Measurements from ENCODE around the gene PTPN5. TPM values are rescaled to one million over a fixed set of nuclear protein-coding genes. Genes with fewer than 3 reads are reported as not detected.

PTPN5 gene
- total RNA-seq, 1 experiment from 2014 or later = not detected

GRCh38 chr11:18773104-18773503 lies 18.5 kb downstream of the PTPN5 start:
- no peak for DNase-seq (ENCODE audit: low read depth)

GRCh38 chr11:18772211-18772610 lies 19.4 kb downstream of the PTPN5 start:
- DNase-seq (ENCODE audit: low read depth) = no peak

- no peak for DNase-seq (ENCODE audit: low read depth)
Measured at GRCh38 chr11:18771266-18772035, 20.1 kb downstream of the PTPN5 start.

GRCh38 chr11:18770479-18771125 lies 21.0 kb downstream of the PTPN5 start:
- no peak for DNase-seq (ENCODE audit: low read depth)

DNA sequence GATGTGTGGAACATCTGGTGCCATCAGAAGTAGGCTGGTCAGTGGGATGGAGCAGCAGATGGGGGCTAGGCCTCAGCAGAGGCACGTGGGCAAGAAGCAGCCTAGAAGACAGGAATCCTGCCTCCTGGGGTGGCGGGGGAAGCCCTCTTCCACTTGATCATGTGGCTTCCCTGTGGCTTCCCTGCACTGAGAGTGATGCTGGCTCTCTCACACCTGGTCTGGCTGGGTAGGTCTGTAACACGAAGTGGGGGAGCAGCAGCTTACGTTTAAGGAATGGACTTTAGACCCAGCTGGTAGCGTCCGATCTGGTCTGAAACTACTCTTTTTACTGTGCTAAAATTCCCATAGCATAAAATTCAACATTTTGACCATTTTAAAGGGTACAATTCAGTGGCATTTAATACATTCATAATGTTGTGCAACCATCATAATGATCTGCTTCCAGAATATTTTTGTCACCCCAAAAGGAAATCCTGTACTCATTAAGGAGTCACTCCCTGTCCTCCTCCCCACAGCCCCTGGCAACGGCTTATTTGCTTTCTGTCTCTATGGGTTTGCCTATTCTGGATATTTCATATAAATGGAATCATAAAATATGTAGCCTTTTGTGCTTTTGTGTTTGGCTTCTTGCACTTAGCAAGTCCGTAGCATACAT lies 21.7 kb downstream of the PTPN5 start:
- DNase-seq (ENCODE audit: low read depth) = no peak

- DNase-seq (ENCODE audit: low read depth) = no peak
Measured at GRCh38 chr11:18768978-18769377, 22.6 kb downstream of the PTPN5 start.

DNA sequence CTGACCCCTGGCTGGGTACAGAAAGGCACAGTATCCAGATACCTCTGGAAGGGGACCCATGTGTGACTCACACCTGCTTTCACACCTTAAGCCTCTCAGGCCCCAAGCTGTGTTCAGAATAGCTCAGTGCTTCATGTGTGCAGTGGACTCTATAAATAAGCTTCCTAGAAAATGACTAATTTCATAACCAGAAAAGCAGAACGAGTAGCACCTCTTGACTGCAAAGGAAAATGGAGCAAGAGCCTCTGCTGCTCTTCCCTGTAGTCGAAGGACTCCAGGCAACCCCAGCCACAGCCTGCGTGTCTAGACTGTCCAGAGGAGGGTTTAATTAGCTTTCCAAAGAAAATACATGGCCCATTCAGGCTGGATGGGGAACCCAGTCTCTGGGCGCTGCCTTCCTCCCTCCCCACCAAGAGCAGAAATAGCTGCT lies 23.1 kb downstream of the PTPN5 start:
- peak; percentile 24 for DNase-seq (ENCODE audit: low read depth)

DNA sequence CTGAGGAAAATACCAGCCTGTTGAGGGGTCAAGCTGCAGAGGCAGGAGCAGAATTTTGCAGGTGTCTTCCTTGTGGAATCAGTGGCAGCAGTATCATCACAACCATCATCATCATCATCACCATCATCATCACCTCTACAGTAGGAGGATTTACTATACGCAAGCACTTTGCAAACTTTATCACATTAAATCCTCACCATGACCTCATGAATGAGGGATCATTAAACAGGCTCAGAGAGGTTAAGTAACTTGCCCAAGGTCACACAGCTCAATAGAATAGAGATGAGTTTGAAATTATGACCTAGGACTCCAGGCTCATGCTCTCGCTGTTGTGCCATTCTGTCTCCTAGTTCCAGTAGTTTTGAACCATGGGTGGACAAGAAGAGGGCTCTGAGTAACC lies 25.6 kb downstream of the PTPN5 start:
- DNase-seq (ENCODE audit: low read depth) = no peak

- DNase-seq (ENCODE audit: low read depth) = no peak
Measured at GRCh38 chr11:18765554-18765953, 26.0 kb downstream of the PTPN5 start.

GRCh38 chr11:18761741-18762140 lies 29.9 kb downstream of the PTPN5 start:
- no peak for DNase-seq (ENCODE audit: low read depth)

- no peak for DNase-seq (ENCODE audit: low read depth)
Measured at GRCh38 chr11:18761144-18761543, 30.5 kb downstream of the PTPN5 start.

DNA sequence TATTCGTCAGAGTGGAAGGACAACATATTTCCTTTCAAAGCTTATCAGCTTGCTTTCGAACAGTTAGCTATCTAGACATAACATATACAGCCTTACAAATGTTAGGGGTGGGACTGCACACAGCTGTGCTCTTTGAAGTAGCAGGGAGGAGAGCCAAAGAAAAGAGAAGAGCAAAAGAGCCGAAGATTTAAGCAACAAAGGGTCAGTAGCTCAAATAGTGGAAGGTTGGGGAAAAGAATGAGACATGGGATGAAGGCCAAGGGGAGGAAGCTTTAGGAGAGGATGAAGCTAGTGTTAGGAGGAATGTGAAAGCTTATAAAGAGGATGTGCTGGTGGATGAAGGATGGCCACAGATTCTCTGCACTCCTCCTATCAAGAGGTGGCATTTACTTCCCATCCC lies 33.8 kb downstream of the PTPN5 start:
- DNase-seq (ENCODE audit: low read depth) = no peak

- DNase-seq (ENCODE audit: low read depth) = no peak
Measured at GRCh38 chr11:18756889-18757288, 34.7 kb downstream of the PTPN5 start.

DNA sequence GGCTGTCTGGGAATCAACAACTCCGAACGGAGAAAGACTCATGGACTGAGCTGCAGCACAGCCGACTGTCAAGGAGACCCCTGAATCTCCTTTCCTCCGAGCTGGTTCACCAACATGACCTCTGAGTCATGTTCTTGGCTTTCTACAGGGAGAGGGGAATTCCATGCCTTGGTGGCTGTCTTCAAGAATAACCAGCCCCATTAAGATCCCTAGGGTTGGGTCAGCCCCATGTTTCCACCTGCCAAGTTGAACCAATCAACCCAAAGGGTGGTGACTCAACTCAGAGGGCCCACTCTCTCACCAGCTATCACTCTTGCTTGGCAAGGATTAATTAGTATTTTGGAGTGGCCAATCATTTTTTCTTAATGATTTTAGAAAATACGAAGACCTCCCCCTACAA lies 37.3 kb downstream of the PTPN5 start:
- DNase-seq (ENCODE audit: low read depth) = peak; percentile 74

DNA sequence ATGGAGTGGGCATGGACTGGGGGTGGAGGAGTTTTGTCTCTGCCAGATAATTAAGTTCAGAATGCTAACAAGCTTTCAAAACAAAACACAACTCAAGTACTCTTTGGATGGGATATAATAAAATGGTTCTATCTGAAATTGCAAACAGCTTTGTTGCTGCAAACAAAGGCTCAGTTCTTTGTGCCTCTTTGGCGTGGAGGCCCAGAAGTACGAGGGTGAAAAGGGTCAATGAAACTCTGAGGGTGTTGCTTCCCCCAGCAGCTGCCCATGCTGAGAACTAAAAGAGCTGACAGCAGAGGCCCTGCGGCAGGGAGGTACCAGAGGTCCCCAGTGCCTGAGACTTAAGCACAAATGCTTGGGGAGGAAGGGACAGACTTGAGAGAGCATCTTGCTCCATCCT lies 39.1 kb downstream of the PTPN5 start:
- no peak for DNase-seq (ENCODE audit: low read depth)

GRCh38 chr11:18750944-18751343 lies 40.7 kb downstream of the PTPN5 start:
- no peak for DNase-seq (ENCODE audit: low read depth)

DNA sequence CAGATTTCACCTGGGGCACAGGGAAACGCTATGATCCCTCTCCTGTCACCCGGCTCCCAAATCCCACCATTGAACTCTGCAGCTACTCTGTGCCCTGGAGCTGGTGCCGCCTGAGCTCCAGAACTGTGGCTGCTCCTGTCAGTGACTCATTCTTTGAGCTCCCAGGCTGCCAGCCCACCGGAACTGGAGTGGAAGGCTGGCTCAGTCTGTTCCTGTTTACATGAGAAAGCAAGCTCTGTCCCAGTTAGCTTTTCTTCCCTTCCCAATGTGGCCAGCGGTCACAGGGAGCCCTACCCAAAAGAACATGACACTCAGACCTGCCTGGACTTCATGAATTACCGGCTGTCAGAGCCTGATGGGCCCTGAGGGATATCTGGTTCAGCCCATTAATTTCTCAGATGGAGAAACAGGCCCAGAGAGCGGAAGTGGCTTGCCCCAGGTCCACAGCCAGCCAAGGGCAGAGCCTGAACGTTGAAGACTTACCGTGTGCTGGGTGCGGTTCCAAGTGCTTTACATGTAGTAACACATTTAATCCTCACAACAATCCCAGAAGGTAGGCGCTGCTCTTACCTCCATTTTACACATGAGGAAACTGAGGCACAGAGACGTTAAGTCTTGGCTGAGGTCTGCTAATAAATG lies 41.8 kb downstream of the PTPN5 start:
- peak; percentile 90 for DNase-seq (ENCODE audit: low read depth)

DNA sequence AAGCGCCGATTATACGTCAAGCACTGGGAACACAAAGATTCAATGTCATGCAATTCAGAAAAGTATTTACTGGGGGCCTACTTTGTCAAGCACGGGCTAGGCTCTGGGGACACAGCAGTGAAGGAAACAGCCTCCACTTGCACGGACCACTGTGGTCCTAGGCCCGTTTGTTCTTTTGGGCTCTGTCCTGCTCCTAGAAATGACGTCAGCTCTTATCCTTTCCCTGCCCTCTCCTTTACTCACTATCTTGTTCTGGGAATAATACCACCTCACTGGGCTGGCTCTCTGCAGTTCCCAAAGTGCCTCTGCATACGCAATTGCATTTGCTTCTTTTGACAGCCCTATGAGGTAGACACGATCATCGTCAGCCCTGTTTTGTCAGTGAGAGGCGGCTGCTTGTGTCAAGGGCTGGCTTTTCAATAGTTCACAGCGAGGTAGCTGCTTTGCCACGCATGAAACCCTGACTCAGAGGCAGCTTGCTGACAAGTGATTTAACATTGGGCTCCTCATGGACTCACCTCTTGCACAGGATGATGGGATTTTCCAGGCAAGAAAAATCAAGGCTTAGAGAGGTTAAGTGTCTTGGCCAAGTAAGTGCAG lies 42.7 kb downstream of the PTPN5 start:
- no peak for DNase-seq (ENCODE audit: low read depth)

GRCh38 chr11:18745251-18745650 lies 46.3 kb downstream of the PTPN5 start:
- no peak for DNase-seq (ENCODE audit: low read depth)

- no peak for DNase-seq (ENCODE audit: low read depth)
Measured at GRCh38 chr11:18743900-18744514, 47.6 kb downstream of the PTPN5 start.

DNA sequence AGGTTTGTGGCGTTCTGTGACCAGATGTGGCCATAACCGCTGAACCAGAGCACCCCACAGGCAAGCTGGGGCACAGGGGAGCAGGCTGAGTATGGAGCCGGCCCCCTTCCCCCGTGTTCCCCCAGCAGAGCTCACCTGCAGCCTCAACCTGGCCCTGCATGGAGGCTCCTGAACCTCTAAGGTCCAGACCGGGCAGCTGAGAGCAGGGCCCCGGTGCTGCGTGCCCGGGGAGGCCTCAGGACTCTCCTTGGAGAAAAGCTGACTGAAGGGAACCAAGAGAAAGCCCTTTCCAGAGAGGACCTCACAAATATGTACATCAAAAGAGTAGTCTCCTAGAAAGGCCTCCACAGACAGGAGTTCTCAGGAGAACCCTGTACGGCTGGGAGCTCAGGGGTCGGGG lies 48.2 kb downstream of the PTPN5 start:
- no peak for DNase-seq (ENCODE audit: low read depth)

DNA sequence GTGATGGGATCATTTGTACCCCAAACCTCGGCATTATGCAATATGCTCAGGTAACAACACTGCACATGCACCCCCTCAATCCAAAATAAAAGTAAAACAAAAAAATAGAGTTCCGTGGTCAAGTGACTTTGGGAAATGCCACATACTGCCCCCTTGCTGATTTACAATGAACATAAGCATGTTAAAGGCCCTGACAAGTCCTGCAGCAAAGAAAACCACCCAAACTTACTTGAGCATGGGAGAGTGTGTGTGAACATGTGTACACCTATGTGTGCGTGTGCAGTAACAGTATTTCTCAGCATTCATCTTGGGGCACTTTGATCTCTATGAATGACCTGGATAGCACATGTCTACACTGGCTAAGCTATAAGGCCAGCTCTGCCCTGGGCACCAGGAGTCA lies 49.8 kb downstream of the PTPN5 start:
- DNase-seq (ENCODE audit: low read depth) = no peak
